K562 treated with DMSO at 1 percent for 12 hours (cell line): Measurements from ENCODE around the gene KLF4. TPM values are rescaled to one million over a fixed set of nuclear protein-coding genes. Genes with fewer than 3 reads are reported as not detected.

Experiments
- total RNA-seq: library from RNA; unstranded; fragments of 300-600 nt; gene quantifications from 2 replicates; pipeline ENCODE4 v1.2.3, GENCODE V29; 2022; ENCODE audit not compliant: insufficient read depth

Gene KLF4
- 0.57 and 1.7 TPM in 2 replicates for total RNA-seq

DNA sequence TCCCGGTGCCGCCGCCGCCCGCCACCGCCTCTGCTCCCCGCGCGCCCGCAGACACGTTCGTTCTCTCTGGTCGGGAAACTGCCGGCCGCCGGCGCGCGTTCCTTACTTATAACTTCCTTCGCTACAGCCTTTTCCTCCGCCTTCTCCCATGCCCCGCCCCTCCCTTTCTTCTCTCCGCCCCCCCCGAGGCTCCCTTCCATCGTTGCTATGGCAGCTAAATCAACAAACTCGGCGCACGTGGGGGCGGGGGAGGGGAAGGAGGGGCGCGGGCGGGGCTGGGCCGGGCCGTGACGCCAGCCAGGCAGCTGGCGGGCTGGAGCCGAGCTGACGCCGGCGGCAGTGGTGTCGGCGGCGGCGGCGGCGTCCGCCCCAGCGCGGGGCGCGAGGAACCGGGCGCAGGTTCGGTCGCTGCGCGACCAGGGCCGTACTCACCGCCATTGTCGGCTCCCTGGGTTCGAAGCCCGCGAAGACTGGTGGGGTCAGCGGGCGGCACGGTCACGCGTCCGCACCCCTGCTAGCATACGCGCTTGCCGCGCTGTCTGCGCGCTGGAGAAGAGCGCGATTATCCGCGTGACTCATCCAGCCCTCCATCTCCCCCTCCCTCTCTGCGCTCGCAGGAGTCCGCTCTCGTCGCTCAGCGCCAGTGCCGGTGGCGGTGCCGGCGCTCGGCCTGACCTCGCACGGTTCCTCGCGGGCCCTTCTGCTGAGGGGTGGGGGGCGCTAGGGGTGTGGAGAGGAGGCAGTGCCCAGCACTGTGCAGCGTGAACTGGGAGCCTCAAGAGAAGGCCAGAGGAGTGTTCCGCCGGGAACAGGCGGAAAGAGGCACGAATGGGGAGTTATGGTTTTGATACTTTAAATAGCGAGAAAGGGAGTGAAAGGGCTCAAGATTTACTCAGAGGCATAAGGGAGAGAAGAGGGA lies at the start of gene KLF4:
Gene KLF4, minus strand, starts transcription at position 83 of the 919 bp plus-strand sequence. CDS start 597 bp downstream, outside the sequence.

Other genes starting within 250 kb of the KLF4 start
- 18.6 and 48.9 TPM in 2 replicates for gene RAD23B, start 206.5 kb downstream of the KLF4 start, total RNA-seq